Neural crest cell (in vitro differentiated cells): Measurements from ENCODE around the gene MB21D2. TPM values are rescaled to one million over a fixed set of nuclear protein-coding genes. Genes with fewer than 3 reads are reported as not detected.

ENCODE experiments used
- DNase-seq: peaks from one replicate; pipeline ENCODE4 v3.0.0; 2021; ENCODE audit warnings: low read depth, mixed read lengths, low spot score
- H3K27ac Mint-ChIP-seq: one replicate; pipeline ENCODE4 v1.8.0; 2021; ENCODE audit warnings: mild to moderate bottlenecking, mixed read lengths; ENCODE audit not compliant: unreplicated experiment
- H3K27me3 Mint-ChIP-seq: 2 replicates; pipeline ENCODE4 v1.8.0; 2021; ENCODE audit warnings: low read depth, mild to moderate bottlenecking, mixed read lengths
- H3K36me3 Mint-ChIP-seq: 2 replicates; pipeline ENCODE4 v1.8.0; 2021; ENCODE audit warnings: low read depth, mild to moderate bottlenecking, mixed read lengths
- H3K4me1 Mint-ChIP-seq: 2 replicates; pipeline ENCODE4 v1.8.0; 2021; ENCODE audit warnings: mixed read lengths
- H3K4me3 Mint-ChIP-seq: one replicate; pipeline ENCODE4 v1.8.0; 2021; ENCODE audit warnings: mild to moderate bottlenecking, mixed read lengths
- H3K9me3 Mint-ChIP-seq: 2 replicates; pipeline ENCODE4 v1.8.0; 2021; ENCODE audit warnings: mixed read lengths
- CTCF ChIP-seq: fragments of 200-600 bp; sonication (generic); conservative IDR thresholded peaks from 2 replicates; pipeline ENCODE4 v1.5.0; 2021; ENCODE audit warnings: antibody characterized with exemption, mild to moderate bottlenecking
- total RNA-seq: library from RNA; stranded (reverse); gene quantifications from 2 replicates; pipeline ENCODE4 v1.2.1, GENCODE V29; 2021

Gene MB21D2
- total RNA-seq, 1 donor from 2014 or later = 5.5 TPM

GRCh38 chr3:192840143-192840836 lies 77.4 kb downstream of the MB21D2 start:
- H3K27ac Mint-ChIP-seq = no peak overlapping the region
- peaks cover 41% of the 10 kb centered on the region for H3K4me1 Mint-ChIP-seq
- no peak overlapping the region for H3K4me3 Mint-ChIP-seq
- no peaks in the 10 kb centered on the region for H3K27me3 Mint-ChIP-seq
- no peak for TF ChIP-seq CTCF
- DNase-seq = no peak
- peaks cover 2% of the 10 kb centered on the region for H3K9me3 Mint-ChIP-seq
- no peaks in the 10 kb centered on the region for H3K36me3 Mint-ChIP-seq

GRCh38 chr3:192835818-192836815 lies 81.5 kb downstream of the MB21D2 start:
- no peak for TF ChIP-seq CTCF
- peaks cover 2% of the 10 kb centered on the region for H3K36me3 Mint-ChIP-seq
- no peak for DNase-seq
- H3K27me3 Mint-ChIP-seq = no peaks in the 10 kb centered on the region
- peaks cover 3% of the 10 kb centered on the region for H3K9me3 Mint-ChIP-seq
- peaks cover 36% of the 10 kb centered on the region for H3K4me1 Mint-ChIP-seq
- no peak overlapping the region for H3K4me3 Mint-ChIP-seq
- H3K27ac Mint-ChIP-seq = no peak overlapping the region

- Mint-ChIP-seq H3K4me1 (peaks cover 36% of the 10 kb centered on the region), H3K9me3 (peaks cover 3% of the 10 kb centered on the region), H3K36me3 (peaks cover 2% of the 10 kb centered on the region), H3K4me3 (no peak overlapping the region), H3K27ac (peak overlapping the region; percentile 63), H3K27me3 (no peaks in the 10 kb centered on the region)
- TF ChIP-seq CTCF = no peak
- DNase-seq = no peak
Measured at GRCh38 chr3:192834428-192834827, 83.2 kb downstream of the MB21D2 start.

- Mint-ChIP-seq H3K9me3 (peaks cover 3% of the 10 kb centered on the region), H3K36me3 (peaks cover 2% of the 10 kb centered on the region), H3K27ac (peak overlapping the region; percentile 51), H3K27me3 (no peaks in the 10 kb centered on the region), H3K4me1 (peaks cover 36% of the 10 kb centered on the region), H3K4me3 (no peak overlapping the region)
- no peak for TF ChIP-seq CTCF
- no peak for DNase-seq
Measured at GRCh38 chr3:192833177-192833890, 84.3 kb downstream of the MB21D2 start.

GRCh38 chr3:192831801-192832347 lies 85.8 kb downstream of the MB21D2 start:
- Mint-ChIP-seq H3K36me3 (peaks cover 2% of the 10 kb centered on the region), H3K4me1 (peaks cover 36% of the 10 kb centered on the region), H3K4me3 (no peak overlapping the region), H3K27me3 (no peaks in the 10 kb centered on the region), H3K27ac (no peak overlapping the region), H3K9me3 (peaks cover 3% of the 10 kb centered on the region)
- no peak for DNase-seq
- TF ChIP-seq CTCF = no peak
